Choroid plexus epithelial cell (primary cell): ENCODE measurements around the gene OTUD5.
"Not testable (repeated sequence)": the region's sequence is repeated elsewhere in the genome, so short reads cannot be mapped to it uniquely, and the experiment has no call there.

Source experiments
- DNase-seq: peaks from one replicate; pipeline ENCODE4 v3.0.0-alpha.2; 2010; ENCODE audit warnings: low read depth
- H3K4me3 ChIP-seq: 2 replicates; pipeline ENCODE4 v1.5.1; 2011; ENCODE audit warnings: low read depth, mild to moderate bottlenecking, control low read depth, low read length, moderate library complexity
- CTCF ChIP-seq: conservative IDR thresholded peaks from 2 replicates; pipeline ENCODE4 v1.5.1; 2011; ENCODE audit warnings: low read depth, mild to moderate bottlenecking, control low read depth, inconsistent platforms, low read length, moderate library complexity

OTUD5 gene

GRCh38 chrX:48890934-48891401, 66.4 kb downstream of the OTUD5 start:
- no peak for TF ChIP-seq CTCF
- no peak for DNase-seq
- peak overlapping the region; percentile 56 for H3K4me3 ChIP-seq

GRCh38 chrX:48890296-48890925, 67.0 kb downstream of the OTUD5 start:
- H3K4me3 ChIP-seq = peak overlapping the region; percentile 56
- DNase-seq = no peak
- no peak for TF ChIP-seq CTCF

- DNase-seq = not testable (repeated sequence)
These were observed 70.8 kb downstream of the OTUD5 start for GRCh38 chrX:48886586-48886985.

GRCh38 chrX:48883729-48884128, 73.7 kb downstream of the OTUD5 start:
- DNase-seq = peak; percentile 5
- no peak overlapping the region for H3K4me3 ChIP-seq
- no peak for TF ChIP-seq CTCF

More at GRCh38 chrX:48886586-48886985, 70.8 kb downstream of the OTUD5 start:
- H3K4me3 ChIP-seq = not testable (repeated sequence)

GRCh38 chrX:48876944-48877343, 80.5 kb downstream of the OTUD5 start:
- not testable (repeated sequence) for H3K4me3 ChIP-seq, DNase-seq
